ENCODE results near the gene NPW. TPM values are rescaled to one million over a fixed set of nuclear protein-coding genes. Genes with fewer than 3 reads are reported as not detected.

Gene NPW
- polyA plus RNA-seq, 3 donors = 0.54 to 0.68 TPM; not detected in 1

DNA sequence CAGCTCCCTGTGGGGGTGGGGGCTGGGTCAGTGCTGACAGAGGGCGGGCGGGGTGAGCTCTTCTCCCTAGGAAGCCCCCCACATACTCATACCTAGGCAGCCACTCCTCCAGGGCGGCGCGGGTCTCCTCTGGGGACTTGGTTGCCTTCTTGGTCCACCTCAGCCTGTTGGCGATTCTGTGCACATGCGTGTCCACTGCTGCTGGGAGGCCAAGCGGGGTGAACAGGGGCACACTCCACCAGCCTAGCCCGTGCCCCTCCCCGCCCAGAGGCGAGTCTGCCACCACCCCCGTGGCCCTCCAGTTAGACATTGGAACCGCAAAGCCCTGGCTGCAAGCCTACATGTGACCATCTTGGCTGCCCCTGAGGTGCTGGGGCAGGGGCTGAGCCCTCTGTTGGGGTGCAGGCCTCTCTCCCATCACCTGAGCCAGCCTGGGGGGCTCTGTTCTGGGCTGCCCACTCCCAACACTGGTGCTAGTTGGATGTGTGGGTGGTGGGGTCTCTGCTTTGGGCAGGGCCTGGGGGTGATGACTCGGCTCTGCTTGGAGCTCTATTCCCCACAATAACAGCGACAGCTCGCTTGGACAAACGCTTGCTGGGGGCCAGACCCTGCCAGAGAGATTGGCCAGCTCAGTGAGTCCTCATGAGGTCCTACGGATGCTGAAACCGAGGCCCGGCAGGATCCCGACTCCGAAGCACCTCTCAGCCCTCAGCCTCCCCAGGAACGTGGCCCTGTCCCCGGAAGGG, 20.6 kb downstream of the NPW start:
- WGBS, 3 donors = 80 to 92% (median 83%) methylated on average over 24 of the region's 24 CpGs
- no peak overlapping the region for H3K27ac ChIP-seq (ENCODE audit: low read depth, low read length)

DNA sequence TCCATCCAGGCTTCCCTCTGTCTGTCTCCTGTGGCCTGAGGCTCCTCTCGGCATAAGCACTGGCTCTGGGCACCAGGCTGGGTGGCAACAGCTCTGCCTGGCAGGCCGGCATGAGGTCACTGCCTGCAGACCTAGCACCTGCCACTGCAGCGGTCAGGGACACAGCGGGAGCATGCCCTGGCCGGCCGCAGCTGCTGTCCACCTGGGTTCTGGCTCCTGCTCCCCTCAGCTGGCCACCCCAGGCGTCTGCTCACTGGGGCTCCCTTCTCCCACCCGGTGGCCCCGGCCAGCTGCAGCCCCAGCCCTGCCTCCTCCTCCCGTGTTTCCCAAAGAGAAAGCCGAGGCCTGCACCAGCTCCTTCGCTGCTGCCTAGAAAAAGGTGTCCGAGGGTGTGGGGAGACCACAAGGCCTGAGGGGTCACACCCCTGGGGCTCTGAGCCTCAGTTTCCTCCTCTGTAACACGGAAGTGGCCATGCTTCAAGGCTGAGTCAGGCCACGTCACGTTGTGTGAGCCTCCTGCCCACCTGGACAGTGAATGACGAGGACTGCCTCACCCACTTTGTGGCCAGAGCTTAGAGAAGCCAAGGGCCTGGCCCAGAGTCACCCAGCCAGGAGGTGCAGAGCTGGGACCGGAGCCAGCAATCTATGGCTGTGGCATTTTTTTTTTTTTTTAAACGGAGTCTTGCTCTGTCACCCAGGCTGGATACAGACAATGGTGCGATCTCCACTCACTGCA, 21.4 kb downstream of the NPW start:
- no peak overlapping the region for H3K27ac ChIP-seq (ENCODE audit: low read depth, low read length)

DNA sequence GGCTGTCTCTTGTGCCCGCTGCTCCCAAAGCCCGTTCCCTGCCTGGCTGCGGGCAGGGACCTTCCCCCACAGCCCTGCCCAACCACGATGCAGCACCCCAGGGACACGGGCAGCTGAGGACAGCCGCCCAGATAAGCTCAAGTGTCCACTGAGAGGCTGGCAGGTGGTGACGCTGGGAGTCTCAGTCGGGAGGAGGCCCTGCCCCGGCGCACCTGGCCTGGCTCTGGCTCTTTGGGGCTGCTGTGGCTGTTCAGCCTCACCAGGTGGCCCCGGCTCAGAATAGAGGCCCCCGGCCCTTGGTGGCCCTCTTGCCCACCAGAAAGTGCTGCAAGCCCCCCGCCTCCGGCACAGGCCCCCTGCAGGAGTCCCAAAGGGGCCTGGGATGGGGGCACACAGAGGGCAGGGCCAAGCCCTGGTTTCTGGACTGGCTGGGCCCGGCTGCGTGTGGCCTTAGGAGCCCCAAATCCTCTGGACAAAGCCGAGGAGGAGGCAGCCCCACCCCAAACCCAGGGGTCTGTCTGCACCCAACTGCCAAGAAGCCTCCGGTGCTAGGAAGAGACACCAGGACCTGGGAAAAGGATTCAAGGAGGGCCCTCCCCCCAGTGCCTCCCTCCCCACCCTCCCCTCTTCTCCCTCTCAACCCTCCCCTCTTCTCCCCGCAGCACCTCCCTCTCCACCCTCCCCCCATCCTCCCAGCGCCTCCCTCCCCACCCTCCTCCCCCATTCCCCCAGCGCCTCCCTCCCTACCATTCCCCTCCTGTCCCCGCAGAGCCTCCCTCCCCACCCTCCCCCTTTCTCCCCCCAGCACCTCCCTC, 22.8 kb downstream of the NPW start:
- H3K27ac ChIP-seq (ENCODE audit: low read depth, low read length) = no peak overlapping the region
- WGBS, 3 donors = 59 to 77% (median 73%) methylated on average over 17 to 22 of the region's 22 CpGs

More for the DNA sequence above, 21.4 kb downstream of the NPW start:
- 71 to 86% (median 75%) methylated on average over 17 to 20 of the region's 20 CpGs for WGBS, 3 donors

DNA sequence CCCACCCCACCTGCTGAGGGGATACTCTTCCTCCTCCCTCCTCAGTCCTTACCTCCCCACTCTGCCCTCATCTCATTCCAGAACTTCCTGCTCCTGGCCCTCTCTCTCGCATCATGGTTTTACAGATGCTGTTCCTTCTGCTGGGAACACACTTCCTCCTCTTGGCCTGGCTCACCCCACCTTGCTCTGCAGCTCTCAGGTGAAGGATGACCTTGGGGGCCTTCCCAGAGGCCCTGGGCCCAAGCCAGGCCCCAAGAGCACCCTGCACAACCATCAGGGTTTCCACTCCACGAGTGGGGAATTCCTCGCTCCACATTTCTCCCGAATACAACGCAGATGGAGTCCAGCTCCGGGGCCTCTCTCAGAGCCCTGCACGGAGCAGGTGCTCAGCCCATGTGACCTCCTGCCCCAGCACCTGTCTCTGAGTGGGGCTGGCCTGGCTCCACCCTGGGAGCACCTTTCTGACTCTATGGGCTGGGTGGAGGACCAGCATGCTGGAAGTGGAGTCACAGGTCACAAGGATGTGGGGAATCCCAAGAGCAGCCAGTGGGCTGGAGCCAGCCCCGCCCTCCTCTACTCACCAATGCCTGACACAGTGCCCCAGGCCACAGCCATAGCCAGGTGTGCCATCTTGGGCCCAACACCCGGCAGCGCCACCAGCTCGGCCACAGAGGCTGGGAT, 23.5 kb downstream of the NPW start:
- WGBS, 3 donors = 72 to 78% (median 78%) methylated on average over 11 of the region's 11 CpGs
- H3K27ac ChIP-seq (ENCODE audit: low read depth, low read length) = no peak overlapping the region

DNA sequence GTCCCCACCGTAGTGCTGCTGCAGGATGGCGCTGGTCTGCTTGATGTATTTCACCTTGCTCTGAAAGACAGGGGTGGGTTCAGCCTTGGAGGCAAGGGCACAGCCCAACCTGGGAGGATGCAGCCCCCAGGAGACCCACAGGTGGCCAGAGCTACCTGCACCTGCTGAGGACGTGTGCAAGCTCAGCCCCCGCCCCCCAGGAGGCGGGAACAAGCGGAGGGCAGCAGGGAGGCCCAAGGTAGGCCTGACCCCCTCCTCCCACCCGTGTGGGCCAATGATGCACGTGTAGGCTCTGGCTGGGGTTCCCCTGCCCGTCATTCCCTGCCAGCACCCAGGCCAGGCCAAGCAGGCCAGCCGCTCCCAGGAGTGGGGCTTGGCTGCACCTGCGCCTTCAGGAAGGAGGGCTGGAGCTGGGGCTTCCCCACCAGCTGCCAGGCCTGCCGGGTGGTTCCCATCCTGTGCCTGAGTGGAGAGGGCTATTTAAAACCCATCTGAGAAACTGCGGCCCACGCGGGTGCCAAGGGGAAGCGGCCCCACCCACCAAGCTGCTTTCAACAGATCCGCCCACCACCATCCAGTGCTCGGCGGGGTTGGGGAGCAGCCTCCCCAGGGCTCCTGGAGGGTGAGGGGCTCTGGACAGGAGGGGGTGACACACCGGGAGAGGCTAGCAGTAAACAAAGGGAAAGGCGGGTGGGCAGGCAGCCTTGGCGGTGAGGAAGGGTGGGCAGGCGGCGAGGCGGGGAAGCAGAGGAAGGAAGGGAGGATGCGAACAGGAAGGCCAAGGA, 24.3 kb downstream of the NPW start:
- no peak overlapping the region for H3K27ac ChIP-seq (ENCODE audit: low read depth, low read length)
- 45 to 73% (median 49%) methylated on average over 25 to 26 of the region's 26 CpGs for WGBS, 3 donors

DNA sequence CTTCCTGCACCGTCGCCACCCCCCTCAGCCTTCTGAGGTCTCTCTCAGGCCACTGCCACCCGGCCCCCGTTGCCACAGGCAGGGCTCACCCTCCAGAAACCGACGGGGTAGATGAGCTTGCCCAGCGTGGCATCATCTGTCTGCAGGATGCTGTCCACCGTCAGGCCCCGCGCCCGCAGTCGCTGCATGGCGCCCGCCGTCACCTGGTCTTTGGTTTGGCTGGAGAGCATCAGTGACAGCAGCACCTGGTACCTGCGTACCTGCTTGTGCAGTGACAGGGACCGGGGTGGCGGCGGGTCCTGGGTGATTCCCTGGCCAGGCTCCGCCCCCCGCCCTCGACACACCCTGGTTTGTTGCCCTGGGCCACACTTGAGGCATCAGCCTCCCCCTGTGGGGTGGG, 25.0 kb downstream of the NPW start:
- WGBS, 3 donors = 64 to 85% (median 75%) methylated on average over 20 to 22 of the region's 22 CpGs
- no peak overlapping the region for H3K27ac ChIP-seq (ENCODE audit: low read depth, low read length)

DNA sequence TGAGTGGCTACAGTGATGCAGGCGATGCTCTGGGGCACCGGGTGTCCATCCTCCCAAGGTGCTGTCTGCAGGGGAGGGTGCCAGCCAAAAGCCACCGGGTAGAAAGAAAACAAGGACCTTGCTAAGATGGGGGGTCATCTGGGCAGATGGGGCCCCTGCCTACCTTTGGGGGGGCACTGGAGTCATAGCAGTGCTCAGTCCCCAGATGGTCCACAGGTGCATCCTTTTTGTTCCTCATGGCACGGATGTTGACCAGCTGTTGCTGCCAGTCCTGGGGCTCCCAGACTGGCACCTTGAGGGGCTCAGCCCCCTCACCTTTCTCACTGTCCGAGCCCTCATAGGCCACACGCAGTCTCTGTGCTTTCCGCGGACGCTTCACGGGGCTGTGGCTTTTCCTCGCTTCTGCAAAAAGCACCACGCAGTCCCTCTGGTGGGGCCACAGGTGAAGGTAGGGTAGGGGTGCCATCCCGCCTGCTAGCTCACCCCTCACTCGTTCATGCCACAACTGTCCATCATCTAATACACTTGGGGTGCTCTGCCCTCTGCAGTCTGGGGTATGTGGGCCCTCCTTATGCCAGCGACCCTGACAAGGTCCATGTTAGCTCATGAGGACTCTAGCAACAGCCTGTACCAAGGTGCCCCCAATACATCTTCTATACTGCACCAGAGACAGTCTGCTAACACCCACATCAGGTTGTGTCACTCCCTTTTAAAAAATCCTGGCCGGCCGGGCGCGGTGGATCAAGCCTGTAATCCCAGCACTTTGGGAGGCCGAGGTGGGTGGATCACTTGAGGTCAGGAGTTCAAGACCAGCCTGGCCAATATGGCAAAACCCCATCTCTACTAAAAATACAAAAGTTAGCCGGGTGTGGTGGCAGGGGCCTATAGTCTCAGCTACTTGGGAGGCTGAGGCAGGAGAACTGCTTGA, 26.6 kb downstream of the NPW start:
- H3K27ac ChIP-seq (ENCODE audit: low read depth, low read length) = no peak overlapping the region
- WGBS, 3 donors = 86 to 91% (median 89%) methylated on average over 21 of the region's 21 CpGs

DNA sequence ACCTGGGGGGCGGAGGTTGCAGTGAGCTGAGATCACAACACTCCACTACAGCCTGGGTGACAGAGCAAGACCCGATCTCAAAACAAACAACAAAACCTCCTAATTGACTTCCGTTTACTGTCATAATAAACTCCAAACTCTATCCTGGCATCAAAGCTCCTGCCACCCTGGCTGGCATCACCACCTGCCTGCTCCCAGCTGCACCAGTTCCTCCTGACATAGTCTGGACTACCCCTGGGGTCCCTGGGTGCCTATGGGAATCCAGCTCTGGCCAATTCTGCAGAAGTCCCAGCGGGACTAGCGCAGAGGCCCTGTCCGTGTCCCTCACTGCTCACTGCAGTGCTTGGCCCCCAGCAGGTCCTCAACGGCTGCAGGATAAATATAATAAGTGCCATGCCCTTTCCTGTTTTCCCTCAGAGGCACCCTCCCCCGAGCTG, 27.3 kb downstream of the NPW start:
- WGBS, 3 donors = 19 to 25% (median 21%) methylated on average over 8 of the region's 8 CpGs
- no peak overlapping the region for H3K27ac ChIP-seq (ENCODE audit: low read depth, low read length)

DNA sequence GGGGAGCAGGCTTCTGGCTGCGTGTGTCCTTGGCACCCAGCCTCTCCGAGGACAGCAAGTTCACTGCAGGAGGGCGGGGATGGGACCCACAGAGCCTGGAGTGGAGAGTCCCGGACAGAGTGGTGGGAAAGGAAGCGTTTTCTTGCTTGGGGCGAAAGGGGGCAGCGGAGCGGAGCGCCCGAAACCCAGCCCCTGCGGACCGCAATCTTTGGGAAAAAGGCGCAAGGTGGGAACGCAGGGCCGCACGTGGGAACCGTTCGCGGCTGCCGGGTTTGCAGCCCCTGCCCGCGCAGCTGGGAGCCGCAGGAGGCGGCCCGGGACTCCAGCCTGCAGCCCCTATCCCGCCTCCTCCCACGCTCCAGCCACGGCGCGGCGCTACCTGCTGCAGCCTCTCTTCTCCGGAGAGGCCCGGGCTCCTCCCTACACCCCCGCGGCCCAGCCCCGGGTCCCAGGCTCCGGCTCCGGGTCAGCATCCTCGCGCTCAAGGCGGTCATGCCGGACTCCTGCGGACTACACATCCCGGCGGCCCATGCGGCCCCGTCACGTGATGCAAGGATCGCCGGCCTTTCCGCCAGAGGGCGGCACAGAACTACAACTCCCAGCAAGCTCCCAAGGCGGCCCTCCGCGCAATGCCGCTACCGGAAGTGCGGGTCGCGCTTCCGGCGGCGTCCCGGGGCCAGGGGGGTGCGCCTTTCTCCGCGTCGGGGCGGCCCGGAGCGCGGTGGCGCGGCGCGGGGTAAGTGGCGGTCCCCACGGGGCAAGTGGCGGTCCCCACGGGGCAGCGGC, 27.9 kb downstream of the NPW start, which contains the start of the genes NTHL1 and TSC2:
TSS of gene NTHL1 (minus strand) at position 505 of the 786 bp plus-strand sequence. CDS start at position 494, 11 bp downstream.
TSS of gene TSC2 (plus strand) at position 656 of the 786 bp plus-strand sequence. CDS start 631 bp downstream, outside the sequence.
- 0 to 1% (median 0%) methylated on average over 47 to 81 of the region's 81 CpGs for WGBS, 3 donors
- H3K27ac ChIP-seq (ENCODE audit: low read depth, low read length) = no peak within 1 kb of the TSS

DNA sequence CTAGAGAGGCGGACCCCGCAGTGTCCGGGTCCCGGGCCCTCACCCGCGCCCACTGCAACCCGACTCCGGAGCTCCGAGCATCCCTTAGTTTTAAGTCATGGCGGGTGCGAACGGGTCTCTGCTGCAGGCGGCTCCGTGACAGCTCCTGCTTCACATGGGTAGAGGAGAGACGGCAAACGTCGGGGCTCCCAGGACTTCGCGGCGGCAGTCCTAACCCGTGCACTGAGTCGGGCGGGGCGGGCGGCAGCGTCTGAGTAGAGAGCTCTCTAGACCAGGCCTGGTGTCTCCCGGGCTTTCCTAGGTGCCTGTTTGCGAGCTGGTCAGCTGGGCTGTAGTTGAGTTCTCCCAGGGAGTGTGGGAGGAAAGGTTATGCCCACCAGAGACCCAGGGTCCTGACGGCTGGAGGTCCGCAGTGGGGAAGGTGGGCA, 28.5 kb downstream of the NPW start:
- H3K27ac ChIP-seq (ENCODE audit: low read depth, low read length) = no peak overlapping the region
- 0 to 1% (median 1%) methylated on average over 27 to 30 of the region's 30 CpGs for WGBS, 3 donors

DNA sequence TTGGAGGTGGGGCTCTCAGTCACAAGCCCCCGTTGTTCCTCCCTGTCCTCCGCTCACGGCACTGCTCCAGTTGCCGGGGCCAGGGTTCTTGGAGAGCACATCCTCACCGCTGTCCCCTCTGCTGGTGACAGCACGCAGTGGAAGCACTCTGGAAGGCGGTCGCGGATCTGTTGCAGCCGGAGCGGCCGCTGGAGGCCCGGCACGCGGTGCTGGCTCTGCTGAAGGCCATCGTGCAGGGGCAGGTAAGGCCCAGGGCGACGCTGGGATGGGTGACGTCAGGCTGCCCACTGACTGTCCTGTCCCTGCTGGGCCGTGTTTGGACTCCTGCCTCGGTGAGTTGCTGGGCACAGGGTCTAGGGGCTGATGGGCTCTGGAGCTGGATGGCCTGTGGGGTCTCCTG, 33.6 kb downstream of the NPW start:
- no peak overlapping the region for H3K27ac ChIP-seq (ENCODE audit: low read depth, low read length)
- 94 to 98% (median 95%) methylated on average over 21 of the region's 21 CpGs for WGBS, 3 donors

DNA sequence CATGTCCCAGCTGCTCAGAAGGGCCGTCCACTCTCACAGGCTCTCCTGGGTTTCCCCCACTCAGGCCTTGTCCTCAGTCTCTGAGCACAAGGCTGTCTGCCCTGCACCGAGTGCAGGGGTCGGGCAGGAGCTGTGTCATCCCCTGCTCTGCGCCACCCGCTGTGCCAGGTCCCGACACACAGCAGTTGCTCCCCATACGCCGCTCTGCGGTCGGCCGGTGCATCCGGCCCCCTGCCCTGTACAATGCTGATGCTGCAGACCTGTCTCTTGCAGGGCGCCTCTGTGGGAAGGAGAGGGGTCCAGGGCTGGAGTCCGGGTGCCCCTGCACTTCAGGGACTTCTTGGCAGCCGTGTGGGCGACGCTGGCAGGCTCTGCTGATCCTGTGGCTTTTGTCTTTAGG, 34.3 kb downstream of the NPW start:
- WGBS, 3 donors = 94 to 95% (median 95%) methylated on average over 16 to 17 of the region's 17 CpGs
- no peak overlapping the region for H3K27ac ChIP-seq (ENCODE audit: low read depth, low read length)

DNA sequence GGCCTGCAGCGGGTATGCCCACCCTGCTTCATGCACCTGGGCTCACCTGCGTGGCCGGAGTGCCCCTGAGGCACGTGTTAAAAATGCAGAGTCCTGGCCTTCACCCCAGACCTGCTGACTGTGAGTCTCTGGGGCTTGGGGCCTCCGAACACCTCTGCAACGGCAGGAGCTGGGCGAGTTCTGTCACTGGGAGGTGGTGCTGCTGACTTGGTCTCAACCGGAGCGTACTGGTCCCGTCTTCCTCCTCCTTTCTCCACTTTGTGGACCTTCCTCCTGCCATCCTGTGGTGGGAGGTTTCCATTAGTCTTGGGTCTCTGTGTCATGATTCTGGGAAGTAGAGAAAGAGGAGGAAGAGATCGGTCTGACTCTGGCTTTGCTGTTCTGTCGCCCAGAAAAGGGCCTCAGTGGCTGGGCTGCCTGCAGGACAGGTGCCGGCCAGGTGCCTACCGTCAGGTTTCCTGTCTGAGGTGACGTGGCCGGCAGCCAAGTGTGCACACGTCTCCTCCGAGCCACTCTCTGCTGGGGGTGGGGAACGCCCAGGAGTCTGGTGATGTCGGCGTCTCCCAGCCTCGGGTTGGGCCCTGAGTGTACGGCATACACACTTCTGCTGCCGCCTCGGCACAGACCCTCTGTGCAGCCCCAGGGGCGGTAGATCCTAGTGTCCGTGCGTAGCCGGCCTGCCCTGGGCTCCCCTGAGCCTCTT, 35.1 kb downstream of the NPW start:
- H3K27ac ChIP-seq (ENCODE audit: low read depth, low read length) = no peak overlapping the region
- WGBS, 3 donors = 50 to 90% (median 81%) methylated on average over 29 of the region's 29 CpGs

DNA sequence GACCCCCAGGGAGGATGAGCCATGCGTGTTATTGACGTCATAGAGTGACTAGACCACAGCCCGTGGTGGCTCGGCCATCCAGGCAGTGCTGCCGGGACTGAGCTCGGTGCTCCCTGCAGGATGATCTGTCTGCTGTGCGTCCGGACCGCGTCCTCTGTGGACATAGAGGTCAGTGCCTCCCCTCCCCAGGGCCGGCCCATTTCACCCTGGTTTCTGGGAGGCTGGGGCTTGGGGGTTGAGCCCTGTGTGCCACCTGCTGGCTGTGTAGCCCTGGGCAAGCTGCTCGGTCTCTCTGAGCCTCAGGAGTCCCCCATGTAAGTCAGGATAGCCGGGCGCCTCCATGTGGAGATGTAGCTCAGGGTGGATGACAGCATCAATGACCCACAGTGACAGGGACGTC, 36.5 kb downstream of the NPW start:
- WGBS, 3 donors = 64 to 78% (median 66%) methylated on average over 15 of the region's 15 CpGs
- no peak overlapping the region for H3K27ac ChIP-seq (ENCODE audit: low read depth, low read length)

DNA sequence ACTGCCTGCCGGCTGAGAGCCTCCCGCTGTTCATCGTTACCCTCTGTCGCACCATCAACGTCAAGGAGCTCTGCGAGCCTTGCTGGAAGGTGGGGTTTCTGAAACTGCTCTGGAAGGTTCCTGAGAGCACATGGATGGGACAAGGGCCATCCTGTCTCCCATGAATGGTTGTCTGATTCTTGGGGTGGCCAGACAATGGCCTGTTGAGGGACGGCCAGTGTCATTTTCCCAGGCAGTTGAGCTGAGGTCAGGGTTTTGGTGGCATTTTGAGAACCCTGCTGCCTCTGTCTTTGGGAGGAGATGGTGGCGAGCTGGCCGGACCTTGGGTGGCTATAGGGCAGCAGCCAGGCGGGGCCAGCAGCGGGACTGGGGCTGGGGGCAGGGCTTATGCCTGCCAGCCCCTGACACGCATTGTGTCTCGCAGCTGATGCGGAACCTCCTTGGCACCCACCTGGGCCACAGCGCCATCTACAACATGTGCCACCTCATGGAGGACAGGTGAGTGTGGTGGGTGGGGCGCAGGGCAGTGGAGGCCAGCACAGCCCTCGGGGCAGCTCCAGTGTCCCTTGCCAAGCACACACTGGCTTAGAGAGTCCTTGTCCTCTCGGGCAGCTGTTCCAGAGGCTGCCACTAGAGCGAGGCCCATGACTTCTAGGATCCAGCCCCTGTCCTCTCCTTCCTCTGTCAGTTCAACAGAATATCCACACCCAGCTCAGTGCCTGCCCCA, 37.3 kb downstream of the NPW start:
- 91 to 92% (median 92%) methylated on average over 15 to 19 of the region's 19 CpGs for WGBS, 3 donors
- no peak overlapping the region for H3K27ac ChIP-seq (ENCODE audit: low read depth, low read length)

Data from adipose tissue (tissue), 3 donors.